GM12865 (cell line): ENCODE measurements around the gene WDR11.

ENCODE experiments used
- DNase-seq: peaks from one replicate; pipeline ENCODE4 v3.0.0; 2010; ENCODE audit warnings: low read depth
- H3K4me3 ChIP-seq: 2 replicates; pipeline ENCODE4 v1.5.1; 2011; ENCODE audit warnings: mild to moderate bottlenecking, low read depth, low read length, control low read depth
- CTCF ChIP-seq: IDR thresholded peaks from 2 replicates; pipeline ENCODE4 v1.5.1; 2011; ENCODE audit warnings: low read length, control low read depth, low read depth, inconsistent platforms; ENCODE audit not compliant: insufficient read depth; ENCODE audit errors: missing control alignments

WDR11 gene

DNA sequence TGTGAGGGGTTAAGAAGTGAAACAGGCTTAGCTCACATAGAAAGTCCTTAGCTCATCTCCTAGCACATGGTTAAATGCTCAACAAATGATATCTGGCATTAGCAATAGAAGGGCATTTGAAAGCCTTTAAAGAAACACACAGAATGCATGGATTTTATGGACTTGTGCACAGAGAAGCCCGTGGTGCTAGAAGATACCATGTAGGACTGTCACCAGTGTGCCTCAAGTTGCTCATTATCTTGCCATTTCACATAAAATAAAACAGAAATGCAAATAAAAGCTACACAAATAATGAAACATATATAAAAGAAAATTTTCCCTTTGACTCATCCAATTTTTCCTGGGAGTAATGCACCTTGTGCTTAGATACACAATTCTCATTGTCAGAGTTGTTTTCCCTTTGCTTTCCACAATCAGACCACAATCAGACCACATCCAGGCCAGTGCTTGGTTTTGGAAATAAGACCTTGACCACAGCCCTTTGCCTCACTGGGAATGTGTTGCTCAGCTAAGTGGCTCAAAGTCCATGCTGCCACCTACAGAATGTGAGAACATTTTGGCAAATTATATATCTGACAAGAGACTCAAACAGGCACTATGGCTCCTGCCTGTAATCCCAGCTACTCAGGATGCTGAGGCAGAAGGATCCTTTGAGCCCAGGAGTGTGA, 9.5 kb upstream of the WDR11 start:
- no peak for TF ChIP-seq CTCF
- no peak for DNase-seq
- no peak overlapping the region for H3K4me3 ChIP-seq

- DNase-seq = no peak
- TF ChIP-seq CTCF = no peak
- H3K4me3 ChIP-seq = no peak overlapping the region
Observed at GRCh38 chr10:120854388-120854787, 3.2 kb downstream of the WDR11 start.

DNA sequence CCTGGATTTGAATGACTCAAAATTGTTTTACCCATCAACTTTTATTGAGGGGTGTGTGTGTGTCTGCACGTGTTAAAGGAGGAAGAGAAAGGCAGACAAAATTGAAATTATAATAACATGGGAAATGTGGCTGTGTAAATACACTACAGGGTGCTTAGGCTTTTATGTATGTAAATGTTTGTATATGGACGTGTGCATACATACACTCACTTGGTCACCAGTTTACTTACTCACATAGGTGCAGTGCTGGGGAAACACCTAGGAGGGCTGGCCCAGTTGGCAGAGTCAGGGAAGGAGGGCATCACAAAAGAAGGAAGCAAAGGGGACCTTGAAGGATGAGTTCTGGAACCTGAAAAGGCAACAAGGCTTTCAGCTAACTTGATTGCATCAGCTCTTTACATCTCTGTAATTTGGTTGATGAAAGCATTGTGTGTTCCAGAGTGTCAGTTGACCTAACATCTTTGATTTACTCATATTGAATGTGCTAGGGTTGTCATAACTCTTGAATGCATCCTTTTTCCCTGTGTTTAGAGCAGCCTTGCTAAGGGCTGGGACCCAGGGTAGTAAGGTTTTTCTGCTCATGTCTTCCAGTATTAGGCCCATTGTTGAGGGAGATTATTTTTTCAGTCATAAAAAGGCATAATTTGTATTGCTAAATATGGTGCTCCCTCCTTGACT, 10.2 kb downstream of the WDR11 start:
- no peak for TF ChIP-seq CTCF
- no peak overlapping the region for H3K4me3 ChIP-seq
- no peak for DNase-seq

DNA sequence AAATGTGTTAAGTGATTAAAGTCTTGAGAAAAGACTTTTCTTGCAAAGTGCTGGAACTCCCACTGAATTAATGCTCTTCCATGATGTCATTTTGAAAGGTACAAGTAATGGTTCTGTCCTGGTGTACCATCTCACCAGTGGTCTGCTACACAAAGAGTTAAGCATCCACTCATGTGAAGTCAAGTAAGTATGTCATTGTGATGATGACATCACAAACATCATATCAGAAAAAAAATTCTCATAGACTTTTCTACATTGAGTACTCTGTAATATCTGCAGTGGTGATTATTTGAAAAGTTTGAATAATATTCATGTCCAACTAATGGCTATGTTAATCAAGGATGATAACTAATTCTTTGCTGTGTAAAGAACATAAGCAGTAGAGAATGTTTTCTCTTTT, 22.6 kb downstream of the WDR11 start:
- H3K4me3 ChIP-seq = no peak overlapping the region
- no peak for TF ChIP-seq CTCF
- DNase-seq = no peak

DNA sequence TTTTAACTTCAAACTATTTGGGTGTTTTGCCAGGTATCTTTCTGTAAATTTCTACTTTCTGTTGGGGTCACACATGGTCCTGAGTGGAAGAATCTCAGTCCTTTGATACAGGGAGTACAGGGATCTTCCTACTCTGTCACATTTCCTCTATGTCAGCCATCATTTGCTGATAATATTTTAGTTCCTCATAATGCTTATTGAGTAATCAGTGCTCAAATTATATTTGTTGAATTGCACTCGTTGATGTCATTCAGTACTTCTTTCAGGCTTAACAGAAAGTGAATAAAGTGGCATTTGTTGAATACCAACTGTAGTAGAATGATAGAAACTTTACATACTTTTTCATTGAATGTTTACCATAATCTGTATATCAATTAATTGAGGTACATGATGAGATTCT, 31.9 kb downstream of the WDR11 start:
- TF ChIP-seq CTCF = no peak

DNA sequence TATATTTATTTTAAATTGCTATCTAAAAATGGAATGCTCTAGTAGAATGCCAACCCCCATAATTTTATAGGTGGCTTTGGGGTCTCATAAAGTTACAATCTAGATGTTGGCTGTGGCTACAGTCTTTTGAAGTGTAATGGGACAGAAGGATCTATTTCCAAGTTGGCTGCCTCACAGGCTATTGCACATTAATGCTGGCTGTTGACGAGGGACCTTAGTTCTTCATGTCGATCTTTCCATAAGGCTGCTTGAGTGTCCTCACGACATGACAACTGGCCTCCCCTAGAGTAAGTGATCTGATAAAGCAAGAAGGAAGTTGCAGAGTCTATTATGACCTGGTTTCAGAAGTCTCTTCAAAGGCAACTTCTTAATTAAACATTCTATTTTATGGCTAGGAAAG, 36.3 kb downstream of the WDR11 start:
- DNase-seq = no peak
- H3K4me3 ChIP-seq = no peak overlapping the region
- TF ChIP-seq CTCF = no peak

More for the DNA sequence above, 31.9 kb downstream of the WDR11 start:
- DNase-seq = no peak
- H3K4me3 ChIP-seq = no peak overlapping the region

DNA sequence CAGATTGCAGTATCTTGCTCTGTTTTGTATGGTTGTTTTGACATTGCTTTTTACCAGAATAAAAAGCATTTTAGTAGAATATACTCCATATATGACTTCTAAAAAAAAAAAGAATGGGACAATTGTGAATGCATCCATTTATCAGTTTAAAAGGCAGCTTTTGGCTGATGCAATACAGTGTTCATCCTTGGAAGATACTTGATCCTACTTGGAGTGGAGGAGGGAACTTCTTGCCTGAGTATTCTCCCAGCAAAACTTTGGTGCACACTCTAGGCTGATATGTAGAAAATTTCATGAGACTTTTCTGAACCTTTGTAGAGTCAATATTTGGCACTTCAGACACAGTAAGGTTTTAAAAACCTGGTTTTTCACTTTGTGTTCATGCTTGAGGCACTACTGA, 40.2 kb downstream of the WDR11 start:
- no peak overlapping the region for H3K4me3 ChIP-seq
- TF ChIP-seq CTCF = no peak
- no peak for DNase-seq
